ENCODE measurements around the gene DIS3L2. TPM values are rescaled to one million over a fixed set of nuclear protein-coding genes. Genes with fewer than 3 reads are reported as not detected.
A peak's percentile ranks its signal among the peaks of the same experiment; 100 is the strongest.

The DIS3L2 gene
- total and polyA plus RNA-seq, 7 donors, result 10.7 to 20.8 (median 16.0) TPM

GRCh38 chr2:232273903-232274643 lies 312.6 kb downstream of the DIS3L2 start:
- peak overlapping the region; percentile 34 for H3K27ac ChIP-seq

GRCh38 chr2:232275670-232276069 lies 314.2 kb downstream of the DIS3L2 start:
- H3K27ac ChIP-seq, result no peak overlapping the region
- H3K4me1 ChIP-seq, result peaks cover 11% of the 10 kb centered on the region
- H3K9me3 ChIP-seq, result no peaks in the 10 kb centered on the region
- H3K4me3 ChIP-seq, result no peak overlapping the region
- TF ChIP-seq CTCF (IDR thresholded peaks at IDR 0.05), result no peak
- intact Hi-C loops (cut with DNase I), result no loop called here
- 55 to 71% (median 62%) methylated on average over 5 of the region's 5 CpGs for WGBS, 3 donors
- DNase-seq (no peak), ATAC-seq (no peak)
- no peaks in the 10 kb centered on the region for H3K27me3 ChIP-seq (ENCODE audit: insufficient read depth in 3 of 3, low read length in 2 of 3)
- H3K36me3 ChIP-seq (ENCODE audit: insufficient read depth in 1 of 2, low read depth in 1 of 2), result no peaks in the 10 kb centered on the region

More at GRCh38 chr2:232273903-232274643, 312.6 kb downstream of the DIS3L2 start:
- 34 to 47% (median 36%) methylated on average over 9 of the region's 9 CpGs for WGBS, 3 donors
- H3K9me3 ChIP-seq, result no peaks in the 10 kb centered on the region
- no peaks in the 10 kb centered on the region for H3K27me3 ChIP-seq (ENCODE audit: insufficient read depth in 3 of 3, low read length in 2 of 3)
- intact Hi-C loops (cut with DNase I), result no loop called here
- peak; percentile 73 to 86 (median 78) for ATAC-seq
- H3K36me3 ChIP-seq (ENCODE audit: insufficient read depth in 1 of 2, low read depth in 1 of 2), result no peaks in the 10 kb centered on the region
- DNase-seq, result no peak
- no peak for TF ChIP-seq CTCF (IDR thresholded peaks at IDR 0.05)
- H3K4me1 ChIP-seq, result peaks cover 11% of the 10 kb centered on the region
- H3K4me3 ChIP-seq, result no peak overlapping the region

GRCh38 chr2:232276084-232276732 lies 314.7 kb downstream of the DIS3L2 start:
- peak in 3 of 4 donors; percentile 41 to 44 (median 41) for ATAC-seq
- Histone ChIP-seq H3K9me3 (no peaks in the 10 kb centered on the region), H3K27me3 (ENCODE audit: insufficient read depth in 3 of 3, low read length in 2 of 3) (no peaks in the 10 kb centered on the region), H3K27ac (no peak overlapping the region), H3K36me3 (ENCODE audit: insufficient read depth in 1 of 2, low read depth in 1 of 2) (no peaks in the 10 kb centered on the region), H3K4me3 (no peak overlapping the region), H3K4me1 (peaks cover 11% of the 10 kb centered on the region)
- DNase-seq, result no peak
- WGBS, 3 donors, result 53 to 55% (median 54%) methylated on average over 8 of the region's 8 CpGs
- intact Hi-C loops (cut with DNase I), result no loop called here
- TF ChIP-seq CTCF (IDR thresholded peaks at IDR 0.05), result no peak

- TF ChIP-seq CTCF (IDR thresholded peaks at IDR 0.05), result no peak
- WGBS, 3 donors, result 57 to 68% (median 64%) methylated on average over 8 of the region's 8 CpGs
- intact Hi-C loops (cut with DNase I), result no loop called here
Measured at GRCh38 chr2:232276733-232277313, 315.3 kb downstream of the DIS3L2 start.

More at GRCh38 chr2:232276733-232277313, 315.3 kb downstream of the DIS3L2 start:
- no peaks in the 10 kb centered on the region for H3K36me3 ChIP-seq (ENCODE audit: insufficient read depth in 1 of 2, low read depth in 1 of 2)
- ATAC-seq (no peak), DNase-seq (no peak)
- H3K4me1 ChIP-seq, result peaks cover 11% of the 10 kb centered on the region
- no peak overlapping the region for H3K4me3 ChIP-seq
- H3K9me3 ChIP-seq, result no peaks in the 10 kb centered on the region
- H3K27me3 ChIP-seq (ENCODE audit: insufficient read depth in 3 of 3, low read length in 2 of 3), result no peaks in the 10 kb centered on the region
- H3K27ac ChIP-seq, result no peak overlapping the region
